Activated CD8-positive, alpha-beta memory T cell treated with anti-CD3 and anti-CD28 coated beads, Interleukin-2, amount 50 U/mL, for 4 hours (primary cell): Measurements from ENCODE around the gene LDLRAD3.

Experiments used
- DNase-seq: peaks from one replicate; pipeline ENCODE4 v3.0.0-alpha.2; 2020

LDLRAD3 gene

GRCh38 chr11:36254713-36255112 is 310.9 kb downstream of the LDLRAD3 start:
- no peak for DNase-seq

DNA sequence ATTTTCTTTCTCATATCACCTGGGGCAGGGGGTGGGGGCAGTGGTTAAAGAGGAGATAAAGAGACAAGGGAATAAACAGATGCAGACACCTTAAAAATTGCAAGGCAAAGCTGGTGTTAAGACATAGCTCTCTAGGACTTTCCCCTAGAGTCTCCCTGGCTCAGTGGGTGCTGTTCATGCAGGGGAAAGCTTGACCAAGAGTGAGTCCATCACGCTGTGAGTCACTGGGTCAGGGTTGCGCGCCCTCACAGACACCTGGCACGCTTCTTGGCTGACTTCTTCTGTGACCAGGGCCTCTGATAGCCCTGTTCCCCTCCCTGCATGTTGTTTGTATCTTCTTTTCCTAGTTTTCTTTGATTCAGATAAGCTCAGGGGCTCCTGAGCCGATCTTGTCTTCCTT is 313.5 kb downstream of the LDLRAD3 start:
- DNase-seq = no peak

DNA sequence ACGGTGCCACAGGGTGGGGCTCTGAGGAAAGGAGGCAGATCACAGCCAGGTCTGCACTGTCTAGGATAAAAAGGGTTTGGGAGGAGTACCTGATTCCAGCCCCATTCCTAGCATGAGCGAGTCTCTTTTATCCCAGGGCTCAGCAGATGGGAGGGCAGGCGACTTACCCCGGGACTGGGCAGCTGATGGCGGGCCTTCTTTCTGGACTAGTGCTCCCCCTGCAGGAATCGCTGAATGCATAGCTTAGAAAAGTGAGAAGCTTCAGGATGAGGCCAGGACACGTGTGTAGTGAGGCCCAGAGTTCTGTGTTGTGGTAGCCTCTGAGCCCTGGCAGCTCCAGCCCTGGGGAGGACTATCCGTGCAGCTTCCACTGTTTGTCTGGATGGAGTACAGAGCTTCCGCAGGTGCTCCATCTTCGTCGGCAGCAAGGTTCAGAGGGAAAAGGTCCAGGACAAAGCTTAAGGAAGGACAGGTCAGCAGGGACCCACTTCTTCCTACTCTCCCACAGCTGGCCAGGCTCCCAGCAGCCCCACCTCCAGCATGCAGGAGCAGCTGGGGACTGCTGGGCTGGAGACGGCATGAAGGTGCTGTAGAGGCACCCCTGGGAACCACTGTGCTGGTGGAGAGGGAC is 315.0 kb downstream of the LDLRAD3 start:
- no peak for DNase-seq

- DNase-seq = no peak
These were observed 317.2 kb downstream of the LDLRAD3 start for GRCh38 chr11:36261094-36261493.

- DNase-seq = no peak
These were observed 320.4 kb downstream of the LDLRAD3 start for GRCh38 chr11:36264011-36264972.

GRCh38 chr11:36264973-36265344 is 321.1 kb downstream of the LDLRAD3 start:
- no peak for DNase-seq

DNA sequence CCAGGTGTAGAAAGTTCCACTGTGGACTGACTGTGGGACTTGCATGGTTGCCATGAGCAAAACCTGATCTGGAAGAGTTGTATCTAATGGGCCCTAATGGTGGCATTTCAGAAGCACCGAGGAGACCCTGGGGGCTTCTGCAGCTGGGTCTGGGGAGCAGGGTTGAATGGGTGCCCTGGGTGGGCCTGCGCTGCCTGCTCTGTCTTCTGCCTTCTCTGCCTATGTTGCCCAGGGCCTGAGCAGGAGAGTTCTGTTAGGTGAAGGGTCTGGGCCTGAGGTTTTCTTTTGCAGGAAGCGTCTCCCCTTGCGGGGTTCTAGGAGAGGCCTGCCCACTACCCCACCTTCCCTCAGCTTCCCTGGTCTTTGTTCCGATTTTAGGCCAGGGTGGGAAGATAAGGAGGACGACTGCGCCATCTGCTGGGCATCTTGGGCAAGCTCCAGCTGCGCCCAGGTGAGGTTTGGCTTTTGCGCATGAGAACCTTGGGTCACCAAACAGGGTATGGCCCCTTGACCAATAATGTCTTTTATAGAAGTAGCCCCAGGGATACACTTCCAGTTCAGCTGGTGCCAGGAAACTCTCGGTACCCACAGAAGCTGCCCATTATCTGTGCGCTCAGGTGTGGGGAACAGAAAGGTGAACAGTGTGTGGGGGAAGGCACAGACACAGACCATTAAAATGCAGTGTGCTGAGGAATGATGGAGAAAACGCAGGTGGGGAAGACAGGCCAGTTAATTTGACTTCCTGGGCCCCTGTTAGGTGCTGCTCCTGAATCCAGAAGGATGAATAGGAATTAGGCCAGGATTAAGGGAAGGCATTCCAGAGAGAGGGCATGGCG is 322.1 kb downstream of the LDLRAD3 start:
- DNase-seq = peak; percentile 54

- DNase-seq = no peak
These were observed 322.9 kb downstream of the LDLRAD3 start for GRCh38 chr11:36266767-36267166.

DNA sequence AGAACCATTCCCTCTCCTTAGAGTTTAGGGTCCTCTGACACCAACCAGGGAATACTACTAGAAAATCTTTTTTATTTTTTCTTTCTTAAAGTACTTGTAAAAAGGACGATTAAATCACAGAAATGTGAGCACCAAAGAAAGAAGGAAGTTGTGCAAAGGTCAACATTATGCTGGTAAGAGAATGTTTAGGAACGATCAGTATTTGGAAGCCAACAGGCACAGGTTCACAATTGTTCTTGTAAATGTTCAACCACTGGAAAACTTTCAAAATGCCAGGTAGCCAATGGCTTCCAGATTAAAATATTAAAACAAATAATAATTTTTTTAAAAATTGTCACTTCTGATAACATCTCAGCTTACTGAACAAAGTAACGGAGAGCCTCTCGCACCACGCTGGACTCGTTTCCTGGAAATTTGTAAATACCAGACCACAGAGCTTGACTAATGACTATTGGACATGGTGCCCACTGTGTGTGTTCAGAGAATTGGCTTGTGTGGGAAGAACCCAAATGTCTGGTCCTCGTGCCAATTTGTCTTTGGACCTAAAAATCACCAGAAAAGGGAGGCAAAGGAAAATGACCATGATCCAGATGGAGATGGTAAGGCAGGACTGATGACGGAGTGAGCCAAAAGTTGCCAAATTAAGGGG is 324.6 kb downstream of the LDLRAD3 start:
- no peak for DNase-seq

DNA sequence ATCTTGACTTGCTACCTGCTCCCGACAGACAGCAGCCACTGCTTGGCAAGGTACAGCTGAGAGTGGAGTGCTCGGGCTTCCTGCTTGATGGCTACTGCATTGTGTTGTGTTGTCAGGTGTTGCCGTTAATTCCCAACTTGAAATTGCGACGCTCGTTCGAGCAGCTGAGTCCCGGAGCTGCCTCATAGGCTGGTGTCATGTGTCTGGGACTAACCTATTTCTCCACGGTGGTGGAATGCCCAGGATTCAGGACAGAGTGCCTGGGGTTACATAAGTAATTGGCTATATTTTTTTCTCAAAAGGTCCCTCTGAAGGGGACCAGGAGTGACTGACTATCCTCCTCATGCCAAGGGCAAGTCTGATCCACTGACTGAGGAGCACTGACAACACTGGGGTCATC is 326.8 kb downstream of the LDLRAD3 start:
- no peak for DNase-seq

DNA sequence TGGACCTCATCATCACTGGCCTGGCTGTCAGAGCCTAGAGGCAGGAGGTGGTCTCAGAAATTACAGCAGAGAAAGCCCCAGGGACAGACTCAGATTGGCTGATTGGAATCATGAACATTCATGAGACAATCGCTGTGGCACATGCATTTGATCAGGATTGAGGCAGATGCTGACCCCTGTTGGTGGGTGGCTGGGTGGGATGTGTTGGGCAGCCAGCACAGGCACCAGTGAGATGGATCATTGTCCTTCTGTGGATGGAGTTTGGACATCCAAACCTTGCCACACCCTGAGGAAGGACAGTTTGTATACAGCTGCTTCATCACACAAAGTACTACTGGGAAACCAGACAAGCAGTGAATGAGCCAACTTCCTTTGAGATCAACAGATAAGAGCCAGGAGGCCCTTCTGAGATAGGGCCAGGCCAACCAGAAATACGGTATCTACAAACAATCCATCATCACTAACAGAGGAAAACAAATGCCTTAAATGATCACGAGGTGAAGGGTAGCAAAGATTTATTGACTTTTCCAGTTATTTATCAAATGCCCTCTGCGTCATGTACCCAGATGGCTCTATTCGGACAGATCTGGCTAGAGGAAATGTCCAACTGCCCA is 328.0 kb downstream of the LDLRAD3 start:
- DNase-seq = no peak

DNA sequence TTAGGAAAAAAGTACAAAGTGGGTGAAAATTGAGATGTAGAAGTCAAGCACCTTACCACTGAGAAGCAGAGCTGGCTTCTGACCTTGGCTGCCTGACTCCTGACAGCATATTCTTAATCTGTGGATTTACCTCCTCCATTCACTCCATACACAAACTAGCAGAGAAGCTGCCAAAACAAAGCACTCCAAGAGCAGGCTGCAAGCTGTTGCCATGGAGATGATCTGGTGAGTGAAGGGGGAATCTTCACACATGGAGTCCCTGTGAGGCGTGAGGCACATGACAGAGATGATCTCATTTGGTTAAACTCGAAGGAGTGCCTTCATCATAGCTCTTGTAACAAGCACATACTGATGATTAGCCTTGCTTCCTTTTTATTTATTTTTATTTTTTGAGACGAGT is 329.2 kb downstream of the LDLRAD3 start:
- no peak for DNase-seq

DNA sequence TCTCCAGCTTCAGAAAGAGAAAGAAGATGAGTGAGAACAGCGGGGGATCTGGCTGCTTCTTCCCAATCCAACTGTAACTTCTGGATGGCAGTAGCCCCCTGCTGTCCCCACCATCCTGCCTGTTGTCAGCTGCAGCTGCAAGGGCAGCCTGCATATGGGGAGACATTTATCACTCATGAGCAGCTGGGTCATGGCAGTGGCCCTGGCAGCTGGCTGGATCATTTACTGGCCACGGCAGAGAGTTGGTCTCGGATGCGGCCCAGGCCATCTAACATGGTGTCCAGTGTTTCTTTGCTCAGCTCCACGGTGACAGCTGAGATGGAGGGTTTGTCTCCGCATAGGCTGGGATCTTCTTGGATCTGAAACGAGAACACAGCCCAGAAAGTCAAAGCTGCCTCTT is 330.6 kb downstream of the LDLRAD3 start:
- DNase-seq = no peak

DNA sequence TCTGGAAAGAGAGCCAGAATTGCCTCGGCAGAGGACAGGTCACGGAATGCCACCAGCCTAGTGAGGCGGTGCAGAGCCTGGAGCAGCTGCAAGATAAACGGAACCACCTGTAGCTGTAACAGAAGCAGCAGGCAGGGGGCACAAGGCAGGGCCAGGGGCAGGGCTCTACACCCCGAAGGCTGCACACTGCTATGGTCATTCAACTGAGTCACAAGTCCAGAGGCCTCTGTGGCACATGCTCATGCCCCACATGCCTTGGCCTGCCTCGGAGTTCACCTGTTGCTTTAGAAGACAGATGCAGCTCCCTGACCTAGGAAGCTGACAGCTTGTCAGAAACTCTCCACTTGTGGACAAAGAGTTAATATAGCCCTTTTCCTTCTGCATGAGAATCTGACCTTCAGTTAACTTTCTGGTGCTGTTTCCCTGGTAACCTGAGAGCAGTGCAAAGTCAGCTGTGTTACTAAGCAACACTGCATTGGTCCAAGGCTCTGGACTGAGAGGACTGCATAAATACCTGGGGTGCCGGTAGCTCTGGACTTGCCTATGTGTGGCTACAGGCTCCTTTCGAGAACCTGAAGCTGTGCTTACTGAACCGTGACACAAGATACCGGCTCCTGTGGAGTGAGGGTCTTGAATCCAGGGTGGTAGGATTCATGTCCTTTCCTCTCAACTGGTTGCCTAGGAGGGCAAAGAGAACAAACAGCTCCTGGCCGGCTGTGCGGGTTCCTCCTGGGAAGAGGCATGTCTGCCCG is 334.8 kb downstream of the LDLRAD3 start:
- DNase-seq = no peak

DNA sequence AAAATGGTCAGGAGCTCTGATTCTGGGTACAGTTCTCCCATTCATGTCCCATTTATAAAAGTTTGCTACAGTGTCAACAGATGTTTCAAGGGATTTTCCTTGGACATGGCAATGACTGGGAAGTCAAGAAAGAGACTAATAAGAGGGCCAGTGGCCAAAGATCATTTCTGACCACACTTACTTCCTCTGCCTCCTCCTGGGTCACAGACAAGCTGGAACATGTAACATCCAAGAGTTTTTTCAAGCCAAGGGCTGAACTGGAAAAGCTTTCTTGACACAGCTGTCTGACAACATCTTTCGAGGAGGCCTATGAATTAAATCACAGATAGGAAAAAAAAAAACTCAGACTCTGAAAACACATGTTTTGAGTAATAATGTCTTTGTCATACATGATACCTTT is 336.7 kb downstream of the LDLRAD3 start:
- no peak for DNase-seq
